ENCODE data around the gene POLRMT. TPM values are rescaled to one million over a fixed set of nuclear protein-coding genes. Genes with fewer than 3 reads are reported as not detected.

The POLRMT gene
- polyA plus RNA-seq, 1 donor = 62.1 TPM

DNA sequence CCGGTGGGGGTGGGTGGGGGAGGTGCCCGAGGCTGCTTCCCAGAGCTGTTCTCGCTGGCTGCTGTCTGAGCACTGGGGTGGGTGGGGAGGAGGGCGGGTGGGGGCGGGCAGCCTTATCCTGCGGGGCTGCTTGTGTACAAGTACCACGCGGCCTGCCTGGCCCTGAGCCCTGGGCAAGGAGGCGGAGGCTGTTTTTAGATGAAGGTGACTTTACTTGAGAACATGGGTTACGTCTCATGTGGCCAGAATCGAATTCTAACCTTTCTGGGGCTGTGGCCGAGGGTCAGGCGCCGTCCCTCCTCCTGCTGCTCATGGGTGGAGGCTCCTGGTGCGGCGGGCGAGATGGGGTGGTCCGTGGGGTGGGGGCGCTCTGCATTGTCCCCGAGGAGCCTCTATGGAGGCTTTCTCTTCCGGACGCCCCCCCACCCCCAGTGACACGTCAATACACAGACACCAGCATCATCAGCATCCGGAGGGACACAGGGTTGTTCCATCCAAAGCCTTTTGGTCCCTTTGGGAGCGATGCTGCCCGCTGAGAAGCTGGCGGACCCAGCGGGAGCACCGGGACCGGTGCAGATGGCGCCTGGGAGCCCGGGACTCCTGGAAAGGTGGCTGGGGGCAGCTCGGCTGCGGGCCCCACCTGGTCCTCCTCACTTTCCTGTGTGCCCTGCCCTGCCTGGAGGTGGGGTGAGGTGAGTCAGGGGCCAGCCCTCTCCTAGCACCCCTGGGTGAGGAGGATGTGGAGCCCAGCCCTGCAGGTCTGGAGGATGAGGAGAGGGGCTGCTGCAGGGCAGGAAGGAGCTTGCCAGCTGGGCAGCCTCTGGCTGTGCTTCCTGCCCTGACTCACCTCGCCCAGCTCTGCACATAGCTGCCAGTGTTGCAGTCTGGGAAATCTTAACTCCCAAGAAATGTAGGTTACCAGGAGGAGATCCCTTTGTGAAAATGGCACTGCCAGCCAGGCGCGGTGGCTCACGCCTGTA is 57.5 kb downstream of the POLRMT start:
- H3K4me3 ChIP-seq (ENCODE audit: low read length) = peak overlapping the region; percentile 38

DNA sequence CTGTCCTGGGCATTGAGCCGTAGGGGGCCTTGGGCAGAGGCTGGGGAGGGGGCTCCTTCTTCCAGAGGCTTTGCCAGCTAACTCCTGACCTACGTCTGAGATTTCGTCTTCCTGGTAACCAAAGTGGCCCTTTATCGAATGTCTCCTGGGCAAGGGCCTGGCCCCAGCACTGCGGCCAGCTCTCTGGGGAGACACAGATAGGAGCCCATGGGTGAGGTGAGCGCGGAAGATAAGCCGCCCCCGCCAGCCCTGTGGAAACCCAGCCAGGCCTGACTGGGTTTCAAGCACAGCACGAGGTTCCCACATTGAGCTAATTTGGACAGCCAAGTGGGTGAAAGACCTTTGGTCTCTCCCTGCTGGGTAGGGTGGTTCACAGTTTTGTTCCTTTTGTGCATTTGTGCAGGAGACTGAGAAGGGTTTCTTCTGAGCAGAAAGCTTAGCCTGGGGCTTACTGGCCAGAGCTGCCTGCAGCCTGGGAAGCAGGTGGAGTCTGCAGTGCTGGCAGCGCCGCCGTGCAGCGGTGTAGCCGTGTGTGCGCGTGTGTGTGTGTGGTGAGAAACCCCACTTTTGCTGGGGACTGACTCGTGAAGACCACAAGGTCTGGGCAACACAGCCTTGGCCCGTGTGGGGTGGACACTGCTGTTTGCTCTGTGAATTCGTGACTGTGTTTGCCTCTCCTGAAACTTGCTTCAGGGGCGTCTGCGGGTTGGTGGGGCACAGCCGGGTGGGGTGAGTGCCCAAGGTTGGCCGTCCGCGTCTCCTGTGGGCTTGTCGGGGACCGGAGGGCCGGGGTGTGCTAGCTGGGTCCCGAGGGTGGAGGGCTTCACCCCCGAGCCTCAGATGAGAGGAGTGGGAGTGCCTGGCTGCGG is 58.4 kb downstream of the POLRMT start:
- no peaks in the 10 kb centered on the region for H3K27me3 ChIP-seq (ENCODE audit: control insufficient read depth, insufficient read depth, low read length)
- H3K36me3 ChIP-seq (ENCODE audit: control insufficient read depth, insufficient read depth, low read length) = peaks cover 27% of the 10 kb centered on the region
- peak overlapping the region; percentile 58 for H3K27ac ChIP-seq (ENCODE audit: low read length)
- peak overlapping the region; percentile 38 for H3K4me3 ChIP-seq (ENCODE audit: low read length)
- peaks cover 6% of the 10 kb centered on the region for H3K9me3 ChIP-seq (ENCODE audit: control insufficient read depth, low read depth, low read length)
- peaks cover 19% of the 10 kb centered on the region for H3K4me1 ChIP-seq (ENCODE audit: control insufficient read depth, insufficient read depth, low read length)
- DNase-seq = peak in 1 of 2 donors; percentile 50
- no CpG with 5 or more reads among the region's 32 CpGs for WGBS (ENCODE audit: insufficient coverage, low lambda C conversion rate)

More for the DNA sequence above, 57.5 kb downstream of the POLRMT start:
- peaks cover 6% of the 10 kb centered on the region for H3K9me3 ChIP-seq (ENCODE audit: control insufficient read depth, low read depth, low read length)
- H3K27me3 ChIP-seq (ENCODE audit: control insufficient read depth, insufficient read depth, low read length) = no peaks in the 10 kb centered on the region
- H3K36me3 ChIP-seq (ENCODE audit: control insufficient read depth, insufficient read depth, low read length) = peaks cover 35% of the 10 kb centered on the region
- H3K4me1 ChIP-seq (ENCODE audit: control insufficient read depth, insufficient read depth, low read length) = peaks cover 19% of the 10 kb centered on the region
- DNase-seq = no peak
- no CpG with 5 or more reads among the region's 38 CpGs for WGBS (ENCODE audit: insufficient coverage, low lambda C conversion rate)
- H3K27ac ChIP-seq (ENCODE audit: low read length) = no peak overlapping the region

DNA sequence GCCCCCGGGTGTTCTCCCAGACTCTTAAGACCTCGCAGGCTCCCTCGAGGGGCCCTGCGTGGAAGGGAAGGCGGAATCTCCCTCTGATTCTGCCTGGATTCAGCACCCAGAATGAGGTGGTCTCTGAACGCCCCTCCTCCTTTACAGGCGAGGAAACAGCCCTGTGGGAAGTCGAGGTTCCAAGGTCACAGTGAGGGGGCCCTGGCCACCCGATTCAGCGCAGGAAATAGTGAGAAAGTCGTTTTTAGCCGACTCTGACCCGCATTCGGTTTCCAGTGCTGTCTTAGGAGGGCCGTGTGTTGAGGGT is 59.9 kb downstream of the POLRMT start:
- H3K4me1 ChIP-seq (ENCODE audit: control insufficient read depth, insufficient read depth, low read length) = peaks cover 19% of the 10 kb centered on the region
- peak overlapping the region; percentile 84 for H3K27ac ChIP-seq (ENCODE audit: low read length)

DNA sequence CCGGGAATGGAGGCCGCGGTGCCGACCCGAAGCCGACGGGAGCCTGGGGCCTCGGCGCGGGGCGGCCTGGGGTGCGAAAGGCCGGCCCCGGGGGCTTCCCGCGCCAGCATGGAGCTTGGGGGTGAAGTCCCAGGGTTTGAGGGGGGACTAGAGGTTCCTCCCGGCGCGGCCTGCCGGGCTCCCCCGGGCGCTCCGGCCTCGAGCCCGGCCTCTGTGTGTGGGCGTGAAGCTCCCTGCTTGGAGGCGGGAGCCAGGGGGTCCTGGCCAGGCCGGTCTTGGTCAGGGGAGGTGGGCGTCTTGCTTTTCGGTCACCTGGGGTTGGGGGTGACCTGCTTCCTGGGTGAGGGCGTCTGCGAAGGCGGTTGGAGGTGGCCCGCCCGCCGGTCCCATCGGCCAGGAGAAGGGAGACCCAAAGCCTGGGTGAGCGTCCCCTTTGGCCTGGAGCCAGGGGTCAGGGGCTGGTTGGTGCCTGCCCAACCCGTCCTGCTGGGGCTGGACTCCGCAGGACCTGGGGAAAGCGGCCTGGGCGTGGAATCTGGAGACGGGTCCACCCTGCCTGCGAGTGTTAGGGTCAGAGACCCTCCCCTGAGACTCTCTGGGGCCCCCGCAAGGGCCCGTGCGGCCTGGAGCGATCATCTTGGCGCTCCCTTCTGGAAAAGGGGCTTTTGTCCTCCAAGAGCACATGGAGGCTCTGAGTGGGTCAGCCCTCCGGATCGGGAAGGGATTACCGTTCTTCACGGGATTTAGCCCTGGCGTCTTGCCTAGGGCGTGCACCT is 60.4 kb downstream of the POLRMT start:
- no CpG with 5 or more reads among the region's 55 CpGs for WGBS (ENCODE audit: insufficient coverage, low lambda C conversion rate)
- H3K36me3 ChIP-seq (ENCODE audit: control insufficient read depth, insufficient read depth, low read length) = peaks cover 10% of the 10 kb centered on the region
- H3K27ac ChIP-seq (ENCODE audit: low read length) = peak overlapping the region; percentile 84
- peak overlapping the region; percentile 99 for H3K4me3 ChIP-seq (ENCODE audit: low read length)
- H3K9me3 ChIP-seq (ENCODE audit: control insufficient read depth, low read depth, low read length) = no peaks in the 10 kb centered on the region
- H3K27me3 ChIP-seq (ENCODE audit: control insufficient read depth, insufficient read depth, low read length) = no peaks in the 10 kb centered on the region
- peak; percentile 34 to 73 for DNase-seq
- H3K4me1 ChIP-seq (ENCODE audit: control insufficient read depth, insufficient read depth, low read length) = peaks cover 19% of the 10 kb centered on the region

More for the DNA sequence above, 59.9 kb downstream of the POLRMT start:
- Histone ChIP-seq H3K9me3 (ENCODE audit: control insufficient read depth, low read depth, low read length) (no peaks in the 10 kb centered on the region), H3K27me3 (ENCODE audit: control insufficient read depth, insufficient read depth, low read length) (no peaks in the 10 kb centered on the region), H3K36me3 (ENCODE audit: control insufficient read depth, insufficient read depth, low read length) (peaks cover 15% of the 10 kb centered on the region), H3K4me3 (ENCODE audit: low read length) (peak overlapping the region; percentile 99)
- no CpG with 5 or more reads among the region's 15 CpGs for WGBS (ENCODE audit: insufficient coverage, low lambda C conversion rate)
- DNase-seq = no peak

DNA sequence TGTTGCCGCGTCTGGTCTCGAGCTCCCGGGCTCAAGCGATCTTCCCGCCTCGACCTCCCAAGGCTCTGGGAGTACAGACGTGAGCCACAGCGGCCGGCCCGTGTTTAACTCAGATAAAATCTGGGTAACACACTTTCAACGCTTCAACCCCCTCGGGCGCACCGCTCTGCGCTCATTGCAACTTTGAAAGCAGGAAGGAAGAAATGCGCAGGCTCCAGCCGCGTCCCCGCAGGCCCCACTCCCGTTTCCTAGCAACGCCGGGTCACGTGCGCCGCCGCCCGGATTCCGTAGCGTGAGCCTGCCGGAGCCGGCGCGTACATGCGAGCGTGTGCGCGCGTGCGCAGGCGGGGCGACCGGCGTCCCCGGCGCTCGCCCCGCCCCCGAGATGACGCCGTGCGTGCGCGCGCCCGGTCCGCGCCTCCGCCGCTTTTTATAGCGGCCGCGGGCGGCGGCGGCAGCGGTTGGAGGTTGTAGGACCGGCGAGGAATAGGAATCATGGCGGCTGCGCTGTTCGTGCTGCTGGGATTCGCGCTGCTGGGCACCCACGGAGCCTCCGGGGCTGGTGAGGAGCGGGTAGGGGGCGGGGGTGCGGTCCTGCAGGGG is 61.1 kb downstream of the POLRMT start, which contains the start of gene BSG:
BSG (plus strand) TSS at position 457 of the 603 bp plus-strand sequence; CDS start at position 496, 39 bp downstream.
- Histone ChIP-seq H3K9me3 (ENCODE audit: control insufficient read depth, low read depth, low read length) (no peaks in the 10 kb centered on the region), H3K36me3 (ENCODE audit: control insufficient read depth, insufficient read depth, low read length) (peaks cover 4% of the 10 kb centered on the region), H3K27me3 (ENCODE audit: control insufficient read depth, insufficient read depth, low read length) (no peaks in the 10 kb centered on the region), H3K4me3 (ENCODE audit: low read length) (peak within 1 kb of the TSS; percentile 99), H3K4me1 (ENCODE audit: control insufficient read depth, insufficient read depth, low read length) (peaks cover 19% of the 10 kb centered on the region), H3K27ac (ENCODE audit: low read length) (peak within 1 kb of the TSS; percentile 96)
- peak; percentile 98 to 99 for DNase-seq
- no CpG with 5 or more reads among the region's 79 CpGs for WGBS (ENCODE audit: insufficient coverage, low lambda C conversion rate)

DNA sequence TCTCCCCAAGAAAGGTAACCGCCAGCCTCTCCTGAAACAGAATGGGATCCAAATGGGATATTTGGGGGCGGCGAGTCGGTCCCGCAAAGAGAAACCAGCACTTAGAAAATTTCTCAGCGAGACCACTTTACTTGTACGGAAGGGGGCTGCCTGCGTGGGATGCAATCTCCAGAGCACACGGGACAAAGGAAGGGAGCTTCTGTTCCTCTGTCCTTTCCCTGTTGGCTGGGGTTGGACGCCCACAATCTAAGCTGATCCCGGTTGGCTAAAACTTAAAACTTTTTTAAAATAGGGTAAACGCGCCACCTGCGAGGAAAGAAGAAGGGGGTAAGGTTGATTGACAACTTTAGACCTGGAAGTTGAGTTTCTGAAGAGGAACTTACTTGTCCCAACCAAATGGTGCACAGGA is 61.8 kb downstream of the POLRMT start:
- Histone ChIP-seq H3K27me3 (ENCODE audit: control insufficient read depth, insufficient read depth, low read length) (no peaks in the 10 kb centered on the region), H3K4me1 (ENCODE audit: control insufficient read depth, insufficient read depth, low read length) (peaks cover 16% of the 10 kb centered on the region), H3K27ac (ENCODE audit: low read length) (peak overlapping the region; percentile 96), H3K9me3 (ENCODE audit: control insufficient read depth, low read depth, low read length) (no peaks in the 10 kb centered on the region), H3K4me3 (ENCODE audit: low read length) (peak overlapping the region; percentile 71), H3K36me3 (ENCODE audit: control insufficient read depth, insufficient read depth, low read length) (no peaks in the 10 kb centered on the region)
- no CpG with 5 or more reads among the region's 14 CpGs for WGBS (ENCODE audit: insufficient coverage, low lambda C conversion rate)
- peak in 1 of 2 donors; percentile 74 for DNase-seq

DNA sequence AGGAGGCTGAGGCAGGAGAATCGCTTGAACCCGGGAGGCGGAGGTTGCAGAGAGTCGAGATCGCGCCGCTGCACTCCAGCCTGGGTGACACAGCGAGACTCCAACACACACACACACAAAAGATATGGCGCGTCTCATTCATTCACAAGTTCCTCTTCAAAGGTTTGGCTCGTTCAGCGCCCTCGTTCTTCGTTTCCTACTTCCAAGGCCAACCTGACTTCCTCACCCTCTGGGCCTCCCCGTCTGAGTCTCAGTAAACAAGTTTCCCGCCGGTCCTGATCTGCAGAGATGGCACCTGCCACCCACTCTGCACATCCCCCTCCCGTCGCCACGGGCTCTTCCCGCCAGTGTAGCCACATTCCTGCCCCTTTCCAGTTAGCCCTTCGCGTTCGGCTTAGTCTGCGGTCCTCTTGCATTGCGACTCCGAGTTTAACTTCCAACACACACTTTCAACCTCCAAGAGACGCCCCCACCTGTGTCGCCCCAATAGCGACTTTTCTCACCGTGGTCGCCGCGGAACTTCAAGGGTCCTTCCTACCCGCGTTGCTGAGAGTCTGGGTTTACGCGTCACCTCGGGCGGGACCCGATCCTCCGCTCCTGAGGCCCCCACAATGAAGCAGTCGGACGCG is 62.3 kb downstream of the POLRMT start:
- Histone ChIP-seq H3K36me3 (ENCODE audit: control insufficient read depth, insufficient read depth, low read length) (no peaks in the 10 kb centered on the region), H3K9me3 (ENCODE audit: control insufficient read depth, low read depth, low read length) (no peaks in the 10 kb centered on the region), H3K4me1 (ENCODE audit: control insufficient read depth, insufficient read depth, low read length) (peaks cover 15% of the 10 kb centered on the region), H3K27ac (ENCODE audit: low read length) (peak overlapping the region; percentile 96), H3K27me3 (ENCODE audit: control insufficient read depth, insufficient read depth, low read length) (no peaks in the 10 kb centered on the region), H3K4me3 (ENCODE audit: low read length) (peak overlapping the region; percentile 71)
- peak; percentile 39 to 79 for DNase-seq
- WGBS (ENCODE audit: insufficient coverage, low lambda C conversion rate) = no CpG with 5 or more reads among the region's 45 CpGs

DNA sequence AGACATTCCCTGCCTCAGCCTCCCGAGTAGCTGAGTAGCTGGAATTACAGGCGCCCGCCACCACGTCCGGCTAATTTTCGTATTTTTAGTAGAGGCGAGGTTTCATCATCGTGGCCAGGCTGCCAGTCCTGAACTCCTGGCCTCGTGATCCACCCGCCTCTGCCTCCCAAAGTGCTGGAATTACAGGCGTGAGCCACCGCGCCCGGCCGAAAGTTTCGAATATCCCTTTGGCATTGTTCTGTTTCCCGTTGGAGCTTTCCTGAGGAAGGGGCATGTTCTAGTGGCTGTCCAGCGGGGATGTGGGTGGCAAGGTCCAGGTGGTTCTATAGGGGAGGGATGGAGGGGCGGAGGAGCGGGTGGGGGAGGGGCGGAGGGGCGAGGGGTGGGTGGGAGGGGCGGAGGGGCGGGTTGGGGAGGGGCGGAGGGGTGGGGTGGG is 63.1 kb downstream of the POLRMT start:
- Histone ChIP-seq H3K9me3 (ENCODE audit: control insufficient read depth, low read depth, low read length) (no peaks in the 10 kb centered on the region), H3K4me3 (ENCODE audit: low read length) (no peak overlapping the region), H3K36me3 (ENCODE audit: control insufficient read depth, insufficient read depth, low read length) (no peaks in the 10 kb centered on the region), H3K27me3 (ENCODE audit: control insufficient read depth, insufficient read depth, low read length) (no peaks in the 10 kb centered on the region), H3K4me1 (ENCODE audit: control insufficient read depth, insufficient read depth, low read length) (peaks cover 9% of the 10 kb centered on the region), H3K27ac (ENCODE audit: low read length) (no peak overlapping the region)
- DNase-seq = no peak
- WGBS (ENCODE audit: insufficient coverage, low lambda C conversion rate) = no CpG with 5 or more reads among the region's 25 CpGs

DNA sequence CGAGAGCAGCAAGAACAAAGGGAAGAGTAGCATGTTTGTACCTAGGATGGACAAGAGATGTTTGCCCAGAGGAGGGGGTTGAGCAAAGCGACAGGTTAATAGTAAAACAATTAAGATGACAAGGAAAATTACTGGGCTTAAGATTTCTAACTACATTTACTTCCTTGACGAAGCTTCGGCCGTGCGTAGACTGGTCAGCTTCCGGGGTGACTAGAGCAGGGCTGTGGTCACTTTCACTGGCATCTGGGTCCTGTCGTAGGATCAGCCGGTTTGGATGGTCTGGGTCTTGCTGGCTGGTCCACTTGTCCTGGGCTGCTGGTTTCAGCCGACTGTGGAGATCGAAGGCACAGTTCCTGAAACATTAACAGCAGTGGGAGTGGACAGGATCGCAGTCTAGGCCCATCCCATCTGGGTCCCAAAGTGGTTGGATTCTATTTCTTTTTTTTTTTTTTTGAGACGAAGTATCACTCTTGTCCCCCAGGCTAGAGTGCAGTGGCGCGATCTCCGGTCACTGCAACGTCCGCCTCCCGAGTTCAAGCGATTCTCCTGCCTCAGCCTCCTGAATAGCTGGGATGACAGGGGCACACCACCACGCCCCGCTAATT is 65.9 kb downstream of the POLRMT start:
- no CpG with 5 or more reads among the region's 22 CpGs for WGBS (ENCODE audit: insufficient coverage, low lambda C conversion rate)
- no peaks in the 10 kb centered on the region for H3K36me3 ChIP-seq (ENCODE audit: control insufficient read depth, insufficient read depth, low read length)
- no peaks in the 10 kb centered on the region for H3K27me3 ChIP-seq (ENCODE audit: control insufficient read depth, insufficient read depth, low read length)
- H3K4me1 ChIP-seq (ENCODE audit: control insufficient read depth, insufficient read depth, low read length) = no peaks in the 10 kb centered on the region
- H3K27ac ChIP-seq (ENCODE audit: low read length) = peak overlapping the region; percentile 60
- no peaks in the 10 kb centered on the region for H3K9me3 ChIP-seq (ENCODE audit: control insufficient read depth, low read depth, low read length)
- no peak for DNase-seq
- H3K4me3 ChIP-seq (ENCODE audit: low read length) = no peak overlapping the region

Data from large intestine (tissue), 3 donors.